Lower leg skin (tissue), 4 donors: ENCODE measurements around the gene SCML2. TPM values are rescaled to one million over a fixed set of nuclear protein-coding genes. Genes with fewer than 3 reads are reported as not detected.
"Not testable (repeated sequence)": the region's sequence is repeated elsewhere in the genome, so short reads cannot be mapped to it uniquely, and the experiment has no call there.

Experiments used
- DNase-seq, 2 donors: peaks; one replicate each; pipeline ENCODE4 v3.0.0-alpha.2; 2019; ENCODE audit warnings: low spot score in 2 of 2
- H3K4me3 ChIP-seq: fragments of 200-600 bp; sonication (generic); 2 replicates; pipeline ENCODE4 v1.5.1; 2017; ENCODE audit warnings: mild to moderate bottlenecking, low read depth; ENCODE audit not compliant: poor library complexity, severe bottlenecking
- CTCF ChIP-seq, 3 donors: fragments of 450-650 bp; IDR thresholded peaks; one replicate each; pipeline ENCODE4 v1.5.1; 2016; ENCODE audit warnings: antibody characterized with exemption in 3 of 3, mild to moderate bottlenecking in 3 of 3, moderate library complexity in 2 of 3
- POLR2A ChIP-seq, 2 donors: fragments of 450-650 bp; IDR thresholded peaks; one replicate each; pipeline ENCODE4 v1.6.1; 2016 to 2017; ENCODE audit warnings: antibody characterized with exemption in 2 of 2, mild to moderate bottlenecking in 1 of 2, moderate library complexity in 1 of 2
- WGBS, 2 donors: methylation state at CpG; one replicate each; pipeline ENCODE4 v1.1.5; 2018; 5-methylcytosine and 5-hydroxymethylcytosine counted together
- intact Hi-C: fragments of 100-400 bp; cut with DNase I; formaldehyde crosslinking; loops from one replicate; pipeline ENCODE4 v1.15.0; 2023; ENCODE audit warnings: low total_unique reads
- total RNA-seq, 4 donors: library from RNA; depleted of rRNA; stranded (reverse); fragments of >200 nt; gene quantifications; one replicate each; pipeline ENCODE4 v1.1.0, GENCODE V29; 2016

Gene SCML2
- total RNA-seq, 4 donors from 2014 or later: 1.9 to 5.4 (median 3.5) TPM

GRCh38 chrX:18255059-18255458, 99.4 kb downstream of the SCML2 start:
- DNase-seq: no peak
- intact Hi-C loops: no loop called here
- 87 to 88% methylated on average over 1 of the region's 1 CpG for WGBS, 2 donors
- no peak for TF ChIP-seq CTCF (IDR thresholded peaks at IDR 0.05)
- TF ChIP-seq POLR2A (IDR thresholded peaks at IDR 0.05): no peak
- H3K4me3 ChIP-seq: no peak overlapping the region

GRCh38 chrX:18252644-18253359, 101.7 kb downstream of the SCML2 start:
- no peak for DNase-seq
- TF ChIP-seq CTCF (IDR thresholded peaks at IDR 0.05) (no peak), POLR2A (IDR thresholded peaks at IDR 0.05) (no peak)
- intact Hi-C loops: no loop called here
- H3K4me3 ChIP-seq: no peak overlapping the region
- 48 to 49% methylated on average over 3 of the region's 3 CpGs for WGBS, 2 donors

- H3K4me3 ChIP-seq, DNase-seq, intact Hi-C loops: not testable (repeated sequence)
- 58 to 76% methylated on average over 14 to 20 of the region's 21 CpGs for WGBS, 2 donors
These were observed 124.8 kb downstream of the SCML2 start for GRCh38 chrX:18229646-18230045.

- 80 to 87% methylated on average over 13 to 14 of the region's 14 CpGs for whole genome bisulfite sequencing, 2 donors
- TF ChIP-seq POLR2A (IDR thresholded peaks at IDR 0.05) (no peak), CTCF (IDR thresholded peaks at IDR 0.05) (no peak)
- intact Hi-C loops: no loop called here
- no peak for DNase-seq
- H3K4me3 ChIP-seq: no peak overlapping the region
These were observed 126.4 kb downstream of the SCML2 start for GRCh38 chrX:18228069-18228468.

- TF ChIP-seq CTCF (IDR thresholded peaks at IDR 0.05) (no peak), POLR2A (IDR thresholded peaks at IDR 0.05) (no peak)
- no peak for DNase-seq
- WGBS, 2 donors: 70 to 86% methylated on average over 7 of the region's 7 CpGs
- H3K4me3 ChIP-seq: no peak overlapping the region
- intact Hi-C loops: no loop called here
These were observed 127.0 kb downstream of the SCML2 start for GRCh38 chrX:18227458-18227857.

GRCh38 chrX:18220786-18221185, 133.7 kb downstream of the SCML2 start, which contains the start of gene BEND2:
Gene BEND2, minus strand, starts transcription at chrX:18220886. Its CDS starts 136 bp downstream, at chrX:18220750.
- WGBS, 2 donors: 96 to 97% methylated on average over 18 to 19 of the region's 19 CpGs
- DNase-seq: no peak
- intact Hi-C loops: no loop called here
- H3K4me3 ChIP-seq: no peak within 1 kb of the TSS
- TF ChIP-seq POLR2A (IDR thresholded peaks at IDR 0.05): no peak
- TF ChIP-seq CTCF (IDR thresholded peaks at IDR 0.05): no peak
